H1 (cell line): ENCODE results near the gene ACO1. TPM values are rescaled to one million over a fixed set of nuclear protein-coding genes. Genes with fewer than 3 reads are reported as not detected.

Experiments
- CTCF ChIA-PET: fragments of 300-600 bp; sonication (Branson Sonifier 250); formaldehyde crosslinking; loops from one replicate; lab custom pipeline; 2021; ENCODE audit not compliant: partially characterized antibody; lab: Charles Lee
- POLR2A ChIA-PET: fragments of 300-600 bp; sonication (Branson Sonifier 250); formaldehyde crosslinking; loops from one replicate; lab custom pipeline; 2021; ENCODE audit warnings: inconsistent platforms; ENCODE audit not compliant: partially characterized antibody; lab: Charles Lee
- DNase-seq, 2 experiments: peaks; one replicate each; pipeline versions ENCODE4 v3.0.0 to v3.0.0-alpha.2; 2010 to 2022; ENCODE audit warnings: low spot score in 2 of 2, low read depth in 1 of 2, mixed read lengths in 1 of 2
- FAIRE-seq: peaks from 2 replicates; lab custom pipeline; 2011; peaks lifted over from hg19 to GRCh38; lab: Jason Lieb, UNC
- H2AFZ ChIP-seq: 2 replicates; pipeline ENCODE4 v1.8.1; 2012; ENCODE audit warnings: low read length, inconsistent platforms
- H2AK5ac ChIP-seq: 2 replicates; pipeline ENCODE4 v1.6.1; 2013; ENCODE audit warnings: low read depth, low read length
- H2BK120ac ChIP-seq: replicated peaks from 2 replicates; pipeline ENCODE3; 2013; ENCODE audit warnings: low read depth, low read length, inconsistent platforms
- H2BK12ac ChIP-seq: 2 replicates; pipeline ENCODE4 v1.6.1; 2013; ENCODE audit warnings: low read depth, low read length
- H2BK15ac ChIP-seq: 2 replicates; pipeline ENCODE4 v1.6.1; 2013; ENCODE audit warnings: low read length
- H2BK20ac ChIP-seq: 2 replicates; pipeline ENCODE4 v1.6.1; 2013; ENCODE audit warnings: low read length
- H2BK5ac ChIP-seq: 2 replicates; pipeline ENCODE4 v1.6.1; 2013; ENCODE audit warnings: low read depth, low read length
- H3K14ac ChIP-seq: 2 replicates; pipeline ENCODE4 v1.6.1; 2013; ENCODE audit warnings: inconsistent platforms; ENCODE audit not compliant: insufficient read length
- H3K18ac ChIP-seq: 2 replicates; pipeline ENCODE4 v1.6.1; 2013; ENCODE audit warnings: low read length; ENCODE audit errors: extremely low read depth
- H3K23ac ChIP-seq: 2 replicates; pipeline ENCODE4 v1.6.1; 2013; ENCODE audit warnings: inconsistent platforms; ENCODE audit not compliant: insufficient read length
- H3K23me2 ChIP-seq: 2 replicates; pipeline ENCODE4 v1.6.1; 2013; ENCODE audit warnings: low read depth, low read length
- H3K27ac ChIP-seq: 2 replicates; pipeline ENCODE4 v1.6.1; 2011; ENCODE audit warnings: low read depth, low read length, inconsistent platforms
- H3K27me3 ChIP-seq, 4 experiments: replicated peaks in 1 of 4; 1 replicate in 1 of 4; 2 replicates in 3 of 4; pipeline versions ENCODE4 v1.6.1 to v1.8.1; 2011 to 2013; ENCODE audit warnings: low read length in 3 of 4, mild to moderate bottlenecking in 3 of 4, inconsistent platforms in 2 of 4, mixed read lengths in 2 of 4, moderate library complexity in 1 of 4; ENCODE audit not compliant: control insufficient read depth in 3 of 4, insufficient read depth in 3 of 4; ENCODE audit errors: extremely low read depth in 1 of 4
- H3K36me3 ChIP-seq, 4 experiments: 2 replicates each; pipeline versions ENCODE4 v1.6.1 to v1.8.1; 2011 to 2013; ENCODE audit warnings: mild to moderate bottlenecking in 4 of 4, low read length in 3 of 4, moderate library complexity in 2 of 4, control low read depth in 1 of 4, inconsistent platforms in 1 of 4; ENCODE audit not compliant: insufficient read depth in 4 of 4, control insufficient read depth in 2 of 4
- H3K4ac ChIP-seq: replicated peaks from 2 replicates; pipeline ENCODE3; 2013; ENCODE audit warnings: low read length, low read depth, mixed read lengths, inconsistent platforms; ENCODE audit not compliant: insufficient read length
- H3K4me1 ChIP-seq, 4 experiments: replicated peaks in 1 of 4; 1 replicate in 1 of 4; 2 replicates in 3 of 4; pipeline versions ENCODE4 v1.6.1 to v1.8.1; 2011 to 2013; ENCODE audit warnings: low read length in 3 of 4, inconsistent platforms in 2 of 4, mixed read lengths in 1 of 4; ENCODE audit not compliant: insufficient read depth in 4 of 4, control insufficient read depth in 3 of 4
- H3K4me2 ChIP-seq, 2 experiments: 2 replicates each; pipeline versions ENCODE4 v1.6.1 to v1.8.1; 2011 to 2013; ENCODE audit warnings: low read depth in 2 of 2, low read length in 2 of 2, control low read depth in 1 of 2, inconsistent platforms in 1 of 2, mild to moderate bottlenecking in 1 of 2; ENCODE audit not compliant: insufficient read depth in 1 of 2
- H3K4me3 ChIP-seq, 4 experiments: fragments of 200-600, 300-600 bp in 1 of 4; sonication (generic), shearing (Covaris generic), sonication (Bioruptor Twin) in 1 of 4; 2 replicates each; pipeline versions ENCODE4 v1.5.1 to v1.8.1; 2011 to 2016; ENCODE audit warnings: low read length in 4 of 4, low read depth in 3 of 4, control low read depth in 2 of 4, inconsistent platforms in 2 of 4, mild to moderate bottlenecking in 2 of 4, mixed read lengths in 1 of 4, moderate library complexity in 1 of 4; ENCODE audit not compliant: insufficient read depth in 2 of 4; ENCODE audit errors: extremely low read depth in 1 of 4
- H3K56ac ChIP-seq: replicated peaks from 2 replicates; pipeline ENCODE3; 2013; ENCODE audit warnings: low read depth, mild to moderate bottlenecking, mixed read lengths, low read length, inconsistent platforms; ENCODE audit not compliant: insufficient read length
- H3K79me1 ChIP-seq: 2 replicates; pipeline ENCODE4 v1.6.1; 2013; ENCODE audit warnings: low read depth, low read length, control low read depth
- H3K79me2 ChIP-seq, 2 experiments: 2 replicates each; pipeline versions ENCODE4 v1.6.1 to v1.8.1; 2012 to 2013; ENCODE audit warnings: low read length in 2 of 2, mild to moderate bottlenecking in 2 of 2, inconsistent platforms in 1 of 2; ENCODE audit not compliant: insufficient read depth in 2 of 2, control insufficient read depth in 1 of 2
- H3K9ac ChIP-seq, 4 experiments: replicated peaks in 1 of 4; 1 replicate in 1 of 4; 2 replicates in 3 of 4; pipeline versions ENCODE4 v1.6.1 to v1.8.1; 2011 to 2013; ENCODE audit warnings: low read depth in 3 of 4, low read length in 3 of 4, control low read depth in 2 of 4, mild to moderate bottlenecking in 2 of 4, moderate library complexity in 2 of 4, inconsistent platforms in 1 of 4; ENCODE audit errors: extremely low read depth in 1 of 4
- H3K9me3 ChIP-seq, 2 experiments: 2 replicates each; pipeline versions ENCODE4 v1.6.1 to v1.8.1; 2012 to 2013; ENCODE audit warnings: mild to moderate bottlenecking in 2 of 2, moderate library complexity in 2 of 2, control low read depth in 1 of 2, inconsistent platforms in 1 of 2, low read depth in 1 of 2, low read length in 1 of 2, mixed read lengths in 1 of 2; ENCODE audit not compliant: insufficient read depth in 2 of 2
- H4K20me1 ChIP-seq, 2 experiments: replicated peaks in 1 of 2; 2 replicates each; pipeline versions ENCODE3 to v1.8.1; 2011 to 2013; ENCODE audit warnings: inconsistent platforms in 2 of 2, low read length in 2 of 2, mild to moderate bottlenecking in 1 of 2; ENCODE audit not compliant: insufficient read depth in 2 of 2, control insufficient read depth in 1 of 2
- H4K5ac ChIP-seq: 2 replicates; pipeline ENCODE4 v1.6.1; 2013; ENCODE audit warnings: low read length, low read depth, mixed read lengths, inconsistent platforms; ENCODE audit not compliant: insufficient read length
- H4K8ac ChIP-seq: 2 replicates; pipeline ENCODE4 v1.8.0; 2013; ENCODE audit warnings: mild to moderate bottlenecking, moderate library complexity, low read length, inconsistent platforms; ENCODE audit not compliant: insufficient read depth; ENCODE audit errors: extremely low read depth
- H4K91ac ChIP-seq: replicated peaks from 2 replicates; pipeline ENCODE3; 2013; ENCODE audit warnings: low read length, mixed read lengths, inconsistent platforms; ENCODE audit not compliant: insufficient read length
- E2F6 ChIP-seq: IDR thresholded peaks from 2 replicates; pipeline ENCODE4 v1.6.1; 2012; ENCODE audit warnings: inconsistent platforms
- EP300 ChIP-seq, 2 experiments: IDR thresholded peaks; 1 replicate in 1 of 2; 2 replicates in 1 of 2; pipeline ENCODE4 v1.6.1; 2011 to 2012; ENCODE audit warnings: low read depth in 2 of 2, low read length in 2 of 2, mild to moderate bottlenecking in 2 of 2, borderline replicate concordance in 1 of 2, inconsistent platforms in 1 of 2, moderate library complexity in 1 of 2
- FOSL1 ChIP-seq: IDR thresholded peaks from 2 replicates; pipeline ENCODE4 v1.6.1; 2011; ENCODE audit warnings: mild to moderate bottlenecking, low read depth, low read length, moderate library complexity; ENCODE audit not compliant: insufficient read depth
- JUND ChIP-seq: IDR thresholded peaks from 2 replicates; pipeline ENCODE4 v1.6.1; 2011; ENCODE audit warnings: mild to moderate bottlenecking, improper control_type of control experiment, low read length
- POLR2A ChIP-seq, 2 experiments: IDR thresholded peaks; 1 replicate in 1 of 2; 2 replicates in 1 of 2; pipeline ENCODE4 v1.6.1; 2011; ENCODE audit warnings: low read depth in 2 of 2, low read length in 2 of 2, mild to moderate bottlenecking in 2 of 2; ENCODE audit errors: control extremely low read depth in 1 of 2
- POU5F1 ChIP-seq: IDR thresholded peaks from 2 replicates; pipeline ENCODE4 v1.6.1; 2011; ENCODE audit warnings: low read depth, mild to moderate bottlenecking, low read length, moderate library complexity
- RBBP5 ChIP-seq: IDR thresholded peaks from 2 replicates; pipeline ENCODE4 v1.7.1; 2012; ENCODE audit warnings: low read depth, mild to moderate bottlenecking, inconsistent platforms, low read length, moderate library complexity, borderline replicate concordance
- RFX5 ChIP-seq: IDR thresholded peaks from 2 replicates; pipeline ENCODE4 v1.6.1; 2011; ENCODE audit warnings: low read depth, low read length, improper control_type of control experiment, borderline replicate concordance
- SP2 ChIP-seq: IDR thresholded peaks from 2 replicates; pipeline ENCODE4 v1.6.1; 2012; ENCODE audit warnings: mild to moderate bottlenecking, low read length, inconsistent platforms
- SP4 ChIP-seq: IDR thresholded peaks from 2 replicates; pipeline ENCODE4 v1.6.1; 2012; ENCODE audit warnings: low read length, inconsistent platforms
- SRF ChIP-seq: IDR thresholded peaks from 2 replicates; pipeline ENCODE4 v1.6.1; 2011; ENCODE audit warnings: mild to moderate bottlenecking, low read depth, low read length, moderate library complexity
- SUZ12 ChIP-seq: fragments of 200-600 bp; sonication (generic); IDR thresholded peaks from 2 replicates; pipeline ENCODE4 v1.6.1; 2012; ENCODE audit warnings: mild to moderate bottlenecking, inconsistent platforms, low read length, moderate library complexity, mixed read lengths
- WGBS, 2 experiments: shearing (Covaris generic) in 1 of 2; methylation state at CpG; one replicate each; pipeline versions ENCODE4 v1.1.6 to v1.1.7; 2013 to 2015; ENCODE audit warnings: low lambda C conversion rate in 2 of 2, mixed read lengths in 2 of 2, inconsistent platforms in 1 of 2, low coverage in 1 of 2, missing lambda C conversion rate in 1 of 2; ENCODE audit not compliant: insufficient replicate concordance in 2 of 2, insufficient coverage in 1 of 2, insufficient read length in 1 of 2; ENCODE audit errors: extremely low coverage in 1 of 2, missing lambda C conversion rate in 1 of 2; 5-methylcytosine and 5-hydroxymethylcytosine counted together
- polyA plus RNA-seq, 7 experiments: library from polyadenylated mRNA; depleted of rRNA in 3 of 7; stranded (reverse) in 5 of 7; unstranded in 2 of 7; fragments of >200 nt in 5 of 7; fragments of 200-250 nt in 2 of 7; gene quantifications; 1 replicate in 5 of 7; 2 replicates in 1 of 7; 4 replicates in 1 of 7; pipeline versions ENCODE4 v1.2.1 to v1.2.3, GENCODE V29; 2011 to 2013; ENCODE audit warnings: missing spikeins in 2 of 7, mixed read lengths in 2 of 7
- total RNA-seq: library from RNA; stranded (reverse); fragmentation: NEBNext Ultra II Directional; extraction: Animal tissue kit (Norgen Biotek cat#: 25700); gene quantifications from 2 replicates; pipeline ENCODE4 v1.2.1, GENCODE V29; 2021
- TF ChIP-seq, protein P1 (sequence below): IDR thresholded peaks from 2 replicates; pipeline ENCODE4 v1.6.1; 2011; ENCODE audit warnings: low read depth, mild to moderate bottlenecking, low read length; ENCODE audit not compliant: insufficient read depth

ACO1 gene
- total and polyA plus RNA-seq, 2 of the 8 experiments (the other 6 are each of a cell fraction or from before 2014, with no cell fraction given), result 39.3 to 49.8 TPM

- no peak overlapping the region for H4K8ac ChIP-seq
- H3K18ac ChIP-seq, result no peak overlapping the region
- no peaks in the 10 kb centered on the region for H3K4me1 ChIP-seq
- DNase-seq, result no peak
- no peak overlapping the region for H2BK12ac ChIP-seq
- 90% methylated on average over 7 of the region's 7 CpGs; no CpG with 5 or more reads in 1 of the 2 experiments for WGBS, 2 experiments
- no peak overlapping the region for H3K14ac ChIP-seq
- H3K23ac ChIP-seq, result no peak overlapping the region
- ChIA-PET POLR2A (interaction anchor here (0.6 kb wide), 1 partner anchor 12 kb away, joined by 3 read pairs; no protein-coding TSS in a partner anchor), CTCF (interaction anchor here (1.1 to 1.3 kb wide), 2 partner anchors 10 to 45 kb away, joined by 4 to 10 read pairs; no protein-coding TSS in a partner anchor)
- H2AFZ ChIP-seq, result no peak overlapping the region
- H3K27me3 ChIP-seq, result peaks cover 0 to 1% (median 0%) of the 10 kb centered on the region in 4 experiments; a peak in 1 of 7 replicates
- no peak overlapping the region for H3K27ac ChIP-seq
- no peaks in the 10 kb centered on the region for H3K9me3 ChIP-seq
- H3K23me2 ChIP-seq, result no peaks in the 10 kb centered on the region
- H4K91ac ChIP-seq, result no peak overlapping the region
- no peak overlapping the region for H3K4me3 ChIP-seq
- no peak overlapping the region for H2BK120ac ChIP-seq
- no peak overlapping the region for H2BK20ac ChIP-seq
- H3K4me2 ChIP-seq, result no peak overlapping the region
- no peaks in the 10 kb centered on the region for H3K79me2 ChIP-seq
- H3K9ac ChIP-seq, result no peak overlapping the region
- H3K56ac ChIP-seq, result no peak overlapping the region
- H2BK15ac ChIP-seq, result no peak overlapping the region
- no peak overlapping the region for H4K5ac ChIP-seq
- H2BK5ac ChIP-seq, result no peak overlapping the region
- peaks cover 0 to 33% (median 11%) of the 10 kb centered on the region in 4 experiments; a peak in 7 of 8 replicates for H3K36me3 ChIP-seq
- no peak overlapping the region for H2AK5ac ChIP-seq
- no peaks in the 10 kb centered on the region for H4K20me1 ChIP-seq
- FAIRE-seq, result no peak
- H3K4ac ChIP-seq, result no peak overlapping the region
- H3K79me1 ChIP-seq, result no peaks in the 10 kb centered on the region
- TF ChIP-seq EP300 (IDR thresholded peaks at IDR 0.05; ENCODE audit: borderline replicate concordance in 1 of 2, low read depth in 2 of 2, low read length in 2 of 2) (no peak), RBBP5 (no peak), POU5F1 (no peak), SRF (no peak), SP4 (no peak), POLR2A (IDR thresholded peaks at IDR 0.05; ENCODE audit: control extremely low read depth in 1 of 2, low read depth in 2 of 2, low read length in 2 of 2) (no peak), SUZ12 (no peak), FOSL1 (no peak), RFX5 (no peak), JUND (no peak), E2F6 (no peak), SP2 (no peak)
- TF ChIP-seq, protein P1, sequence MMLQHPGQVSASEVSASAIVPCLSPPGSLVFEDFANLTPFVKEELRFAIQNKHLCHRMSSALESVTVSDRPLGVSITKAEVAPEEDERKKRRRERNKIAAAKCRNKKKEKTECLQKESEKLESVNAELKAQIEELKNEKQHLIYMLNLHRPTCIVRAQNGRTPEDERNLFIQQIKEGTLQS, result no peak
Measured at GRCh38 chr9:32422237-32422806, 37.9 kb downstream of the ACO1 start.
